GM23338 (cell line): ENCODE measurements around the gene TM7SF2. TPM values are rescaled to one million over a fixed set of nuclear protein-coding genes. Genes with fewer than 3 reads are reported as not detected.

Experiments
- ATAC-seq: fragments of 200-7000 bp; cut with Tn5 transposase; 3 replicates; pipeline ENCODE4 v1.9.1; 2020
- DNase-seq: peaks from one replicate; pipeline ENCODE4 v3.0.0-alpha.2; 2015; ENCODE audit warnings: low spot score
- H2AFZ ChIP-seq: fragments of 200-600 bp; sonication (generic); 2 replicates; pipeline ENCODE4 v1.8.0; 2016; ENCODE audit warnings: antibody characterized with exemption, mild to moderate bottlenecking, moderate library complexity
- H3F3A ChIP-seq: fragments of 200-600 bp; sonication (generic); replicated peaks from 2 replicates; pipeline ENCODE4 v1.8.0; 2017; ENCODE audit warnings: antibody characterized with exemption, mixed run types, low read depth
- H3K27ac ChIP-seq: fragments of 200-600 bp; sonication (generic); 2 replicates; pipeline ENCODE4 v1.6.1; 2016; ENCODE audit warnings: low read depth
- H3K27me3 ChIP-seq: fragments of 200-600 bp; sonication (generic); 2 replicates; pipeline ENCODE4 v1.8.0; 2016; ENCODE audit warnings: mild to moderate bottlenecking, mixed run types, moderate library complexity; ENCODE audit not compliant: insufficient read depth
- H3K36me3 ChIP-seq: fragments of 200-600 bp; sonication (generic); 2 replicates; pipeline ENCODE4 v1.8.0; 2016; ENCODE audit warnings: mild to moderate bottlenecking; ENCODE audit not compliant: insufficient read depth
- H3K4me1 ChIP-seq: fragments of 200-600 bp; sonication (generic); 2 replicates; pipeline ENCODE4 v1.8.0; 2016; ENCODE audit warnings: mild to moderate bottlenecking, moderate library complexity; ENCODE audit not compliant: insufficient read depth
- H3K4me2 ChIP-seq: fragments of 200-600 bp; sonication (generic); 2 replicates; pipeline ENCODE4 v1.7.1; 2017; ENCODE audit warnings: mixed run types
- H3K4me3 ChIP-seq: fragments of 200-600 bp; sonication (generic); 2 replicates; pipeline ENCODE4 v1.6.1; 2016; ENCODE audit warnings: mixed run types
- H3K79me2 ChIP-seq: fragments of 200-600 bp; sonication (generic); replicated peaks from 2 replicates; pipeline ENCODE4 v1.8.0; 2017; ENCODE audit warnings: mild to moderate bottlenecking; ENCODE audit not compliant: insufficient read depth
- H3K9me2 ChIP-seq: fragments of 200-600 bp; sonication (generic); 2 replicates; pipeline ENCODE4 v1.8.0; 2017; ENCODE audit not compliant: insufficient read depth
- H4K20me1 ChIP-seq: fragments of 200-600 bp; sonication (generic); replicated peaks from 2 replicates; pipeline ENCODE4 v1.8.0; 2017; ENCODE audit warnings: mild to moderate bottlenecking; ENCODE audit not compliant: insufficient read depth
- H3K27ac Mint-ChIP-seq: 2 replicates; pipeline ENCODE4 v1.8.0; 2020; ENCODE audit warnings: inconsistent platforms, mild to moderate bottlenecking, moderate library complexity, mixed read lengths
- H3K27me3 Mint-ChIP-seq: 3 replicates; pipeline ENCODE4 v1.8.0; 2022; ENCODE audit warnings: low read depth, mild to moderate bottlenecking, moderate library complexity, mixed read lengths, inconsistent platforms; ENCODE audit not compliant: insufficient read depth, poor library complexity
- H3K36me3 Mint-ChIP-seq: 3 replicates; pipeline ENCODE4 v1.8.0; 2021; ENCODE audit warnings: low read depth, mild to moderate bottlenecking, inconsistent platforms, moderate library complexity, mixed read lengths
- H3K4me1 Mint-ChIP-seq: 3 replicates; pipeline ENCODE4 v1.8.0; 2020; ENCODE audit warnings: mild to moderate bottlenecking, inconsistent platforms, mixed read lengths
- H3K4me3 Mint-ChIP-seq: 3 replicates; pipeline ENCODE4 v1.8.0; 2021; ENCODE audit warnings: moderate library complexity, mild to moderate bottlenecking, inconsistent platforms, mixed read lengths
- H3K9me3 Mint-ChIP-seq: 3 replicates; pipeline ENCODE4 v1.8.0; 2020; ENCODE audit warnings: moderate library complexity, mild to moderate bottlenecking, inconsistent platforms, mixed read lengths
- CREB1 ChIP-seq: fragments of 250-450 bp; sonication (Bioruptor Pico); IDR thresholded peaks from 2 replicates; pipeline ENCODE4 v1.5.0; 2020; ENCODE audit warnings: low read depth, mild to moderate bottlenecking, moderate library complexity
- EZH2 ChIP-seq: fragments of 200-600 bp; sonication (generic); IDR thresholded peaks from one replicate; pipeline ENCODE4 v1.8.0; 2017; ENCODE audit warnings: antibody characterized with exemption, mild to moderate bottlenecking, low read depth; ENCODE audit not compliant: unreplicated experiment
- JUNB ChIP-seq: IDR thresholded peaks from one replicate; pipeline ENCODE4 v1.6.1; 2016; ENCODE audit warnings: antibody characterized with exemption; ENCODE audit not compliant: unreplicated experiment
- NANOG ChIP-seq: IDR thresholded peaks from 2 replicates; pipeline ENCODE4 v1.6.1; 2016; ENCODE audit warnings: antibody characterized with exemption, borderline replicate concordance
- POLR2AphosphoS5 ChIP-seq: IDR thresholded peaks from 2 replicates; pipeline ENCODE4 v1.6.1; 2016; ENCODE audit warnings: antibody characterized with exemption, low read depth
- REST ChIP-seq: IDR thresholded peaks from one replicate; pipeline ENCODE4 v1.6.1; 2018; ENCODE audit warnings: antibody characterized with exemption; ENCODE audit not compliant: unreplicated experiment
- STAT1 ChIP-seq: IDR thresholded peaks from one replicate; pipeline ENCODE4 v1.6.1; 2016; ENCODE audit warnings: antibody characterized with exemption; ENCODE audit not compliant: unreplicated experiment
- ZNF114 ChIP-seq: fragments of 250-450 bp; sonication (Bioruptor Pico); IDR thresholded peaks from 2 replicates; pipeline ENCODE4 v1.5.0; 2020; ENCODE audit warnings: mild to moderate bottlenecking, moderate library complexity
- ZNF331 ChIP-seq: fragments of 250-450 bp; sonication (Bioruptor Pico); IDR thresholded peaks from 2 replicates; pipeline ENCODE4 v1.5.0; 2020; ENCODE audit warnings: low read depth, mild to moderate bottlenecking, moderate library complexity
- ZNF462 ChIP-seq: fragments of 250-450 bp; sonication (Bioruptor Pico); IDR thresholded peaks from 2 replicates; pipeline ENCODE4 v1.5.0; 2020; ENCODE audit warnings: mild to moderate bottlenecking, moderate library complexity
- polyA plus RNA-seq: library from polyadenylated mRNA; unstranded; fragments of >200 nt; fragmentation: Nextera tagmentation; extraction: Ambion mirVana; gene quantifications from 2 replicates; pipeline ENCODE4 v1.2.1, GENCODE V29; 2016
- total RNA-seq: library from RNA; depleted of rRNA; stranded (reverse); fragments of >200 nt; shearing (Covaris generic); gene quantifications from 2 replicates; pipeline ENCODE4 v1.2.3, GENCODE V29; 2014
- TF ChIP-seq, protein P1 (sequence below), 2 experiments: fragments of 200-600 bp in 1 of 2; sonication (generic) in 1 of 2; conservative IDR thresholded peaks; 2 replicates each; pipeline versions ENCODE4 v1.5.1 to v1.6.1; 2016 to 2017; ENCODE audit warnings: antibody characterized with exemption in 2 of 2, low read depth in 2 of 2, mild to moderate bottlenecking in 2 of 2, moderate library complexity in 1 of 2

The TM7SF2 gene
- total and polyA plus RNA-seq, 2 experiments from 2014 or later: 43.5 to 82.3 TPM

GRCh38 chr11:65141896-65142494 is 30.3 kb downstream of the TM7SF2 start (continued):
- TF ChIP-seq ZNF462 (CRISPR knock-in tag): no peak
- no peak for TF ChIP-seq JUNB

DNA sequence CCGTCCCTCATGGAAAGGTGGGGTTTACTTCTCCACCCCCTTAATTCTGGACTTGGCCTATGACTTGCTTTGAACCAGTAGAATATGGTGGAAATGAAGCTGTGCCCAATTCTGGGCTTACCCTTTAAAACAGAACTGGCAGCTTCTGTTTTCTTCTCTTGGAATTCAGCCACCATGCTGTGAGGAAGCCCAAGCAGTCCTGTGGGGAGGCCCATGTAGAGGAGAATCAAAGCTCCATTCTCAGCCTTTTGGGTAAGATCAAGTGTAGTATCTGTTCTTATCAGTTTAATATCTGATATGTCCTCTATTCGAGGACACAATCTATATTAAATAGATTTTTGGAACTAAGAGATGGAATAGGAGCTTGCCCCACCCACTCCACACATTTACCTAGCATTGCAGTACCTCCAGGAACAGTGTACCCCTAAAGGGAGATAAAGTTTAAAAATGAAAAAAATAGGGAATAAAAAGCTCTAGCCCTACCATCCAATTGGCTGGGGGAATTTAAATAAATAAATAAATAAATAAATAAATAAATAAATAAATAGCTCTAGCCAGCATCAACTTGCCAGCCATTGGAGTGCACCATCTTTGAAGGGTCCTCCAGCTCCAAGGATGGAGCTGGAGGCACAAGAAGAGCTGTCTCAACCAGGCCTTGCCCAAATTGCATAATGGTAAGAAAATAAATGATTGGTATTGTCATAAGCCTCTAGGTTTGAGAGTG is 35.8 kb downstream of the TM7SF2 start:
- peaks cover 19% of the 10 kb centered on the region for H3K27me3 Mint-ChIP-seq
- H3K27ac Mint-ChIP-seq: no peak overlapping the region
- H2AFZ ChIP-seq: no peak overlapping the region
- DNase-seq: no peak
- ATAC-seq: no peak
- no peak overlapping the region for H3K4me3 Mint-ChIP-seq
- TF ChIP-seq NANOG (no peak), POLR2AphosphoS5 (no peak), STAT1 (no peak), REST (no peak), EZH2 (no peak), CREB1 (no peak), ZNF114 (CRISPR knock-in tag) (no peak), ZNF331 (CRISPR knock-in tag) (no peak)
- TF ChIP-seq, protein P1, sequence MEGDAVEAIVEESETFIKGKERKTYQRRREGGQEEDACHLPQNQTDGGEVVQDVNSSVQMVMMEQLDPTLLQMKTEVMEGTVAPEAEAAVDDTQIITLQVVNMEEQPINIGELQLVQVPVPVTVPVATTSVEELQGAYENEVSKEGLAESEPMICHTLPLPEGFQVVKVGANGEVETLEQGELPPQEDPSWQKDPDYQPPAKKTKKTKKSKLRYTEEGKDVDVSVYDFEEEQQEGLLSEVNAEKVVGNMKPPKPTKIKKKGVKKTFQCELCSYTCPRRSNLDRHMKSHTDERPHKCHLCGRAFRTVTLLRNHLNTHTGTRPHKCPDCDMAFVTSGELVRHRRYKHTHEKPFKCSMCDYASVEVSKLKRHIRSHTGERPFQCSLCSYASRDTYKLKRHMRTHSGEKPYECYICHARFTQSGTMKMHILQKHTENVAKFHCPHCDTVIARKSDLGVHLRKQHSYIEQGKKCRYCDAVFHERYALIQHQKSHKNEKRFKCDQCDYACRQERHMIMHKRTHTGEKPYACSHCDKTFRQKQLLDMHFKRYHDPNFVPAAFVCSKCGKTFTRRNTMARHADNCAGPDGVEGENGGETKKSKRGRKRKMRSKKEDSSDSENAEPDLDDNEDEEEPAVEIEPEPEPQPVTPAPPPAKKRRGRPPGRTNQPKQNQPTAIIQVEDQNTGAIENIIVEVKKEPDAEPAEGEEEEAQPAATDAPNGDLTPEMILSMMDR (conservative IDR thresholded peaks at IDR 0.05; ENCODE audit: low read depth in 2 of 2): no peak
- peaks cover 5% of the 10 kb centered on the region; the same call in 1 of the 3 replicates for H3K4me1 Mint-ChIP-seq
- no peaks in the 10 kb centered on the region for H3K9me2 ChIP-seq
- no peaks in the 10 kb centered on the region for H3K36me3 ChIP-seq
- H3K27ac ChIP-seq: no peak overlapping the region
- no peaks in the 10 kb centered on the region for H3K4me1 ChIP-seq
- H4K20me1 ChIP-seq: no peaks in the 10 kb centered on the region
- H3K4me2 ChIP-seq: no peak overlapping the region
- no peaks in the 10 kb centered on the region for H3K27me3 ChIP-seq
- H3K79me2 ChIP-seq: no peaks in the 10 kb centered on the region
- H3K36me3 Mint-ChIP-seq: no peaks in the 10 kb centered on the region; the same call in 2 of the 3 replicates
- H3F3A ChIP-seq: no peaks in the 10 kb centered on the region
- peaks cover 9% of the 10 kb centered on the region; the same call in 1 of the 3 replicates for H3K9me3 Mint-ChIP-seq
- no peak overlapping the region for H3K4me3 ChIP-seq
